ENCODE results near the gene TMC8.
A peak's percentile ranks its signal among the peaks of the same experiment; 100 is the strongest.
"Not testable (repeated sequence)": the region's sequence is repeated elsewhere in the genome, so short reads cannot be mapped to it uniquely, and the experiment has no call there.

TMC8 gene

GRCh38 chr17:78159575-78160158 lies 29.1 kb downstream of the TMC8 start:
- DNase-seq, result no peak

- DNase-seq, result no peak
Observed at GRCh38 chr17:78163881-78164747, 33.5 kb downstream of the TMC8 start.

GRCh38 chr17:78164748-78165607 lies 34.4 kb downstream of the TMC8 start:
- no peak for DNase-seq

GRCh38 chr17:78166416-78166815 lies 35.8 kb downstream of the TMC8 start:
- no peak for DNase-seq

- DNase-seq, result peak; percentile 90
Observed at GRCh38 chr17:78168242-78168902, 37.8 kb downstream of the TMC8 start, which contains the start of gene SYNGR2. SYNGR2 (plus strand) TSS chr17:78168581; CDS start chr17:78168617, 36 bp downstream.

- peak; percentile 76 for DNase-seq
Observed at GRCh38 chr17:78168903-78169793, 38.6 kb downstream of the TMC8 start.

- no peak for DNase-seq
Observed at GRCh38 chr17:78170692-78171590, 40.4 kb downstream of the TMC8 start.

- not testable (repeated sequence) for DNase-seq
Observed at GRCh38 chr17:78171591-78172248, 41.1 kb downstream of the TMC8 start.

- no peak for DNase-seq
Observed at GRCh38 chr17:78172249-78173051, 41.9 kb downstream of the TMC8 start.

- peak; percentile 52 for DNase-seq
Observed at GRCh38 chr17:78173097-78173715, 42.6 kb downstream of the TMC8 start.

GRCh38 chr17:78174346-78174869 lies 43.8 kb downstream of the TMC8 start:
- DNase-seq, result no peak

GRCh38 chr17:78174870-78175642 lies 44.5 kb downstream of the TMC8 start:
- DNase-seq, result no peak

- DNase-seq, result no peak
Observed at GRCh38 chr17:78175643-78175981, 45.0 kb downstream of the TMC8 start.

GRCh38 chr17:78176548-78177025 lies 46.0 kb downstream of the TMC8 start:
- DNase-seq, result peak; percentile 80

- no peak for DNase-seq
Observed at GRCh38 chr17:78179372-78179771, 48.8 kb downstream of the TMC8 start.

- no peak for DNase-seq
Observed at GRCh38 chr17:78180083-78180482, 49.5 kb downstream of the TMC8 start.

GRCh38 chr17:78180508-78180907 lies 49.9 kb downstream of the TMC8 start:
- DNase-seq, result no peak

GRCh38 chr17:78182504-78182903 lies 51.9 kb downstream of the TMC8 start:
- no peak for DNase-seq
